ENCODE results near the gene GTPBP8. TPM values are rescaled to one million over a fixed set of nuclear protein-coding genes. Genes with fewer than 3 reads are reported as not detected.

Gene GTPBP8
- total and polyA plus RNA-seq, 2 of the 8 experiments (the other 6 are each of a cell fraction or from before 2014, with no cell fraction given): 25.8 to 27.6 TPM

DNA sequence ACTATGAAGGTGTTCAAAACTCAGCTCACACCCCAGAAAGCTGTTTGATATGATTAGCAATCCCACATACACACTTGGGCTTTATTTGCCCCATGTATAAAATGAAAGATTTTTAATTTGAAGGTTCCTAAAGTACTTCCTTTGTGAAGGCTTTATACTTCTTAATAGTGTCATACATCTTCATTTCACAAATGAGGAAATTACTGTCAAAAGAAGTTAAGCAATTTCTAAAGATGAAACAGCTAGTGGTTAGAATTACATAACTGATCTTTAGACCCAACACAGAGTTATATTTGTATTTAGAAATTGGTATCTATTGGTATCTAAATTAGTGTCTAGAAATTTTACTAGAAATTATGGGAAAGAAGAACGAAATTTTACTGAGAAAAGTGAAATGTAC lies 23.0 kb upstream of the GTPBP8 start:
- peaks cover 10 to 13% of the 10 kb centered on the region in 2 experiments for H3K9me3 ChIP-seq (ENCODE audit: insufficient read depth in 2 of 2, low read depth in 1 of 2, low read length in 1 of 2)
- no peak overlapping the region for H3K18ac ChIP-seq (ENCODE audit: extremely low read depth, low read length)
- no peak overlapping the region for H2BK15ac ChIP-seq (ENCODE audit: low read length)
- no peaks in the 10 kb centered on the region for H3K27me3 ChIP-seq (replicated peaks in 1 of 4; ENCODE audit: control insufficient read depth in 3 of 4, extremely low read depth in 1 of 4, insufficient read depth in 3 of 4, low read length in 3 of 4)
- no peak overlapping the region for H3K56ac ChIP-seq (replicated peaks; ENCODE audit: insufficient read length, low read depth, low read length)
- no peak overlapping the region for H3K4ac ChIP-seq (replicated peaks; ENCODE audit: insufficient read length, low read depth, low read length)
- H3K23ac ChIP-seq (ENCODE audit: insufficient read length): no peak overlapping the region
- H4K8ac ChIP-seq (ENCODE audit: extremely low read depth, insufficient read depth, low read length): no peak overlapping the region
- no peak overlapping the region for H3K4me2 ChIP-seq (ENCODE audit: insufficient read depth in 1 of 2, low read depth in 2 of 2, low read length in 2 of 2)
- no peak overlapping the region for H2BK5ac ChIP-seq (ENCODE audit: low read depth, low read length)
- DNase-seq (ENCODE audit: low read depth in 1 of 2, low spot score in 2 of 2) (no peak), FAIRE-seq (no peak)
- H4K91ac ChIP-seq (replicated peaks; ENCODE audit: insufficient read length, low read length): no peak overlapping the region
- POLR2A ChIA-PET (ENCODE audit: partially characterized antibody): no interaction called here
- H2BK12ac ChIP-seq (ENCODE audit: low read depth, low read length): no peak overlapping the region
- no peak overlapping the region for H3K4me3 ChIP-seq (ENCODE audit: extremely low read depth in 1 of 4, insufficient read depth in 2 of 4, low read depth in 3 of 4, low read length in 4 of 4)
- CTCF ChIA-PET (ENCODE audit: partially characterized antibody): interaction anchor here (1.8 to 2.7 kb wide), 2 partner anchors 12 to 13 kb away, joined by 4 to 16 read pairs; no protein-coding TSS in a partner anchor
- H3K23me2 ChIP-seq (ENCODE audit: low read depth, low read length): no peaks in the 10 kb centered on the region
- H2BK20ac ChIP-seq (ENCODE audit: low read length): no peak overlapping the region
- H4K5ac ChIP-seq (ENCODE audit: insufficient read length, low read depth, low read length): no peak overlapping the region
- no peaks in the 10 kb centered on the region for H3K4me1 ChIP-seq (replicated peaks in 1 of 4; ENCODE audit: control insufficient read depth in 3 of 4, insufficient read depth in 4 of 4, low read length in 3 of 4)
- H3K14ac ChIP-seq (ENCODE audit: insufficient read length): no peak overlapping the region
- H2AFZ ChIP-seq (ENCODE audit: low read length): no peak overlapping the region
- no peaks in the 10 kb centered on the region; a peak in 1 of 8 replicates for H3K36me3 ChIP-seq (ENCODE audit: control insufficient read depth in 2 of 4, insufficient read depth in 4 of 4, low read length in 3 of 4)
- H2BK120ac ChIP-seq (replicated peaks; ENCODE audit: low read depth, low read length): no peak overlapping the region
- H3K9ac ChIP-seq (replicated peaks in 1 of 4; ENCODE audit: extremely low read depth in 1 of 4, low read depth in 3 of 4, low read length in 3 of 4): no peak overlapping the region
- WGBS, 2 experiments (ENCODE audit: extremely low coverage in 1 of 2, insufficient coverage in 1 of 2, insufficient read length in 1 of 2, insufficient replicate concordance in 2 of 2, low coverage in 1 of 2, low lambda C conversion rate in 2 of 2, missing lambda C conversion rate in 1 of 2): 79% methylated on average over 1 of the region's 1 CpG; no CpG with 5 or more reads in 1 of the 2 experiments
- no peaks in the 10 kb centered on the region for H3K79me1 ChIP-seq (ENCODE audit: low read depth, low read length)
- no peaks in the 10 kb centered on the region for H4K20me1 ChIP-seq (replicated peaks in 1 of 2; ENCODE audit: control insufficient read depth in 1 of 2, insufficient read depth in 2 of 2, low read length in 2 of 2)
- H2AK5ac ChIP-seq (ENCODE audit: low read depth, low read length): no peak overlapping the region
- no peak overlapping the region for H3K27ac ChIP-seq (ENCODE audit: low read depth, low read length)
- H3K79me2 ChIP-seq (ENCODE audit: control insufficient read depth in 1 of 2, insufficient read depth in 2 of 2, low read length in 2 of 2): no peaks in the 10 kb centered on the region
- no peak for TF ChIP-seq RBBP5 (IDR thresholded peaks at IDR 0.05; ENCODE audit: borderline replicate concordance, low read depth, low read length)
- no peak for TF ChIP-seq SIRT6 (IDR thresholded peaks at IDR 0.05; ENCODE audit: low read length)
- no peak for TF ChIP-seq CREB1 (IDR thresholded peaks at IDR 0.05)
- no peak for TF ChIP-seq GTF2F1 (IDR thresholded peaks at IDR 0.05; ENCODE audit: borderline replicate concordance, low read depth, low read length)
- no peak for TF ChIP-seq SP2 (IDR thresholded peaks at IDR 0.05; ENCODE audit: low read length)
- TF ChIP-seq CBX8 (IDR thresholded peaks at IDR 0.05; ENCODE audit: borderline replicate concordance, low read depth, low read length): no peak
- no peak for TF ChIP-seq FOSL1 (IDR thresholded peaks at IDR 0.05; ENCODE audit: insufficient read depth, low read depth, low read length)
- TF ChIP-seq ASH2L (IDR thresholded peaks at IDR 0.05; ENCODE audit: low read length): no peak
- no peak for TF ChIP-seq SP1 (IDR thresholded peaks at IDR 0.05; ENCODE audit: low read depth, low read length)
- no peak for TF ChIP-seq KDM4A (IDR thresholded peaks at IDR 0.05; ENCODE audit: low read depth, low read length, severe bottlenecking)
- TF ChIP-seq CHD1 (IDR thresholded peaks at IDR 0.05; ENCODE audit: low read depth, low read length): no peak
- TF ChIP-seq CHD2 (IDR thresholded peaks at IDR 0.05; ENCODE audit: low read length): no peak
- TF ChIP-seq EP300 (IDR thresholded peaks at IDR 0.05; ENCODE audit: borderline replicate concordance in 1 of 2, low read depth in 2 of 2, low read length in 2 of 2): no peak
- no peak for TF ChIP-seq TCF12 (IDR thresholded peaks at IDR 0.05; ENCODE audit: low read depth, low read length)
- no peak for TF ChIP-seq SAP30 (IDR thresholded peaks at IDR 0.05; ENCODE audit: insufficient read depth, insufficient replicate concordance, low read length)
- no peak for TF ChIP-seq POLR2A (IDR thresholded peaks at IDR 0.05; ENCODE audit: control extremely low read depth in 1 of 2, low read depth in 2 of 2, low read length in 2 of 2)
- TF ChIP-seq YY1 (IDR thresholded peaks at IDR 0.05; ENCODE audit: low read depth, low read length): no peak
